Keratinocyte (primary cell): ENCODE data around the gene ZNF333.

Source experiments
- EZH2 ChIP-seq: IDR thresholded peaks from one replicate; pipeline ENCODE4 v1.6.1; 2012; ENCODE audit warnings: inconsistent platforms, mild to moderate bottlenecking, low read length, moderate library complexity
- TF ChIP-seq, protein P1 (sequence below), 3 experiments: IDR thresholded peaks in 1 of 3; conservative IDR thresholded peaks in 1 of 3; optimal IDR thresholded peaks in 1 of 3; 2 replicates in 2 of 3; 3 replicates in 1 of 3; pipeline versions ENCODE3 to v1.5.1; 2011; ENCODE audit warnings: low read length in 3 of 3, mild to moderate bottlenecking in 3 of 3, moderate library complexity in 2 of 3, control low read depth in 1 of 3, inconsistent platforms in 1 of 3; ENCODE audit not compliant: insufficient read depth in 2 of 3; ENCODE audit errors: extremely low read depth in 1 of 3

DNA sequence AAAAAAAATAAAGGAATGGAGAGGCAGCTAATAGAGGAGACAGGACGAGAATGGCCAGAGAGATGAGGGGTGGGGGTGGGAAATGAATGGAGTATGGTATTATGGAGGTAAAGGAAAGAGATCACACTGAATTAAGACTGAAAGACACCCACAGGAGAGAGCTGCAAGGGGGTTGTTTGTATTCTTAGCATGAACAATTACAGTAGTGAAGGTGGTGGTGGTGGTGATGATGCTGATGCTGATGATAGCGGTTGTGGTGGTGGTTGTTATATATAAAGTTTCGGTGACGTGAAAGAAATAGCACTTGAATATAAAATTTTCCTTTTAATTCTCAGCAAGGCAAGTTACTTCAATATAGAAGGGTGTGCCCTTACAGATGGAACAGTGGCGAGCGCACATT is 12.4 kb upstream of the ZNF333 start:
- TF ChIP-seq, protein P1, sequence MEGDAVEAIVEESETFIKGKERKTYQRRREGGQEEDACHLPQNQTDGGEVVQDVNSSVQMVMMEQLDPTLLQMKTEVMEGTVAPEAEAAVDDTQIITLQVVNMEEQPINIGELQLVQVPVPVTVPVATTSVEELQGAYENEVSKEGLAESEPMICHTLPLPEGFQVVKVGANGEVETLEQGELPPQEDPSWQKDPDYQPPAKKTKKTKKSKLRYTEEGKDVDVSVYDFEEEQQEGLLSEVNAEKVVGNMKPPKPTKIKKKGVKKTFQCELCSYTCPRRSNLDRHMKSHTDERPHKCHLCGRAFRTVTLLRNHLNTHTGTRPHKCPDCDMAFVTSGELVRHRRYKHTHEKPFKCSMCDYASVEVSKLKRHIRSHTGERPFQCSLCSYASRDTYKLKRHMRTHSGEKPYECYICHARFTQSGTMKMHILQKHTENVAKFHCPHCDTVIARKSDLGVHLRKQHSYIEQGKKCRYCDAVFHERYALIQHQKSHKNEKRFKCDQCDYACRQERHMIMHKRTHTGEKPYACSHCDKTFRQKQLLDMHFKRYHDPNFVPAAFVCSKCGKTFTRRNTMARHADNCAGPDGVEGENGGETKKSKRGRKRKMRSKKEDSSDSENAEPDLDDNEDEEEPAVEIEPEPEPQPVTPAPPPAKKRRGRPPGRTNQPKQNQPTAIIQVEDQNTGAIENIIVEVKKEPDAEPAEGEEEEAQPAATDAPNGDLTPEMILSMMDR (optimal IDR thresholded peaks at IDR 0.05 in 1 of 3, IDR thresholded peaks at IDR 0.05 in 1 of 3, conservative IDR thresholded peaks at IDR 0.05 in 1 of 3; ENCODE audit: extremely low read depth in 1 of 3, insufficient read depth in 2 of 3, low read length in 3 of 3): no peak
- no peak for TF ChIP-seq EZH2
